Myocyte (in vitro differentiated cells): ENCODE results near the gene CD37. TPM values are rescaled to one million over a fixed set of nuclear protein-coding genes. Genes with fewer than 3 reads are reported as not detected.
"Not testable (repeated sequence)": the region's sequence is repeated elsewhere in the genome, so short reads cannot be mapped to it uniquely, and the experiment has no call there.

Source experiments
- DNase-seq: peaks from one replicate; pipeline ENCODE4 v3.0.0-alpha.2; 2012; ENCODE audit warnings: low read depth
- microRNA-seq: library from miRNA; unstranded; fragments of <30 nt; microRNA quantifications from one replicate; pipeline ENCODE4, GENCODE V29; 2016
- total RNA-seq: library from RNA; depleted of rRNA; stranded (reverse); fragments of >200 nt; gene quantifications from 2 replicates; pipeline ENCODE4 v1.2.3, GENCODE V29; 2014

The CD37 gene
- total RNA-seq, 1 donor from 2014 or later, result not detected

GRCh38 chr19:49373174-49373573 lies 38.0 kb downstream of the CD37 start:
- DNase-seq, result not testable (repeated sequence)

GRCh38 chr19:49374665-49375434 lies 39.6 kb downstream of the CD37 start:
- no peak for DNase-seq

- no peak for DNase-seq
Observed at GRCh38 chr19:49378512-49378911, 43.3 kb downstream of the CD37 start.

- DNase-seq, result no peak
Observed at GRCh38 chr19:49380391-49380790, 45.2 kb downstream of the CD37 start.

- DNase-seq, result no peak
Observed at GRCh38 chr19:49382639-49383038, 47.4 kb downstream of the CD37 start.

GRCh38 chr19:49383599-49383998 lies 48.4 kb downstream of the CD37 start:
- DNase-seq, result no peak

- DNase-seq, result no peak
Observed at GRCh38 chr19:49387936-49388372, 52.7 kb downstream of the CD37 start, which contains the start of gene KASH5. Gene KASH5, plus strand, starts transcription at chr19:49388249. Its CDS starts 2,635 bp downstream, at chr19:49390884.

GRCh38 chr19:49389406-49389805 lies 54.2 kb downstream of the CD37 start:
- no peak for DNase-seq

Small RNA genes lying within 50 kb of the gene (microRNA-seq; reads per million reads assigned to microRNA genes)
- gene MIR4324, result not detected

Other genes with a start within 250 kb of the CD37 start
- 312 and 331 TPM in 2 replicates for gene SNRNP70, start 250.0 kb upstream of the CD37 start, total RNA-seq
- 22.1 and 44.2 TPM in 2 replicates for gene LIN7B, start 221.0 kb upstream of the CD37 start, total RNA-seq
- gene C19orf73, start 216.3 kb upstream of the CD37 start, total RNA-seq, result not detected in 2 replicates
- 10.2 and 12.5 TPM in 2 replicates for gene PPFIA3, start 215.9 kb upstream of the CD37 start, total RNA-seq
- gene HRC, start 180.0 kb upstream of the CD37 start, total RNA-seq, result 375 and 578 TPM in 2 replicates
- gene TRPM4, start 177.6 kb upstream of the CD37 start, total RNA-seq, result 14.3 and 18.6 TPM in 2 replicates
- 0.51 and 2.0 TPM in 2 replicates for gene SLC6A16, start 10.2 kb upstream of the CD37 start, total RNA-seq
- gene TEAD2, start 27.0 kb downstream of the CD37 start, total RNA-seq, result 43.8 and 45.3 TPM in 2 replicates
- gene DKKL1, start 28.5 kb downstream of the CD37 start, total RNA-seq, result 0.36 and 2.4 TPM in 2 replicates
- gene KASH5, start 52.8 kb downstream of the CD37 start, total RNA-seq, result not detected in 2 replicates
- gene PTH2, start 88.0 kb downstream of the CD37 start, total RNA-seq, result not detected in 2 replicates
- not detected in 2 replicates for gene GFY, start 90.0 kb downstream of the CD37 start, total RNA-seq
- gene SLC17A7, start 106.1 kb downstream of the CD37 start, total RNA-seq, result 0.05 and 0.31 TPM in 2 replicates
- 53.7 and 59.3 TPM in 2 replicates for gene PIH1D1, start 116.4 kb downstream of the CD37 start, total RNA-seq
- 14.4 and 17.3 TPM in 2 replicates for gene ALDH16A1, start 117.8 kb downstream of the CD37 start, total RNA-seq
- 2.6 and 3.4 TPM in 2 replicates for gene FLT3LG, start 138.8 kb downstream of the CD37 start, total RNA-seq
- 1,470 and 1,688 TPM in 2 replicates for gene RPL13A, start 152.2 kb downstream of the CD37 start, total RNA-seq
- 1,718 and 2,274 TPM in 2 replicates for gene RPS11, start 161.0 kb downstream of the CD37 start, total RNA-seq
- gene FCGRT, start 177.3 kb downstream of the CD37 start, total RNA-seq, result 111 and 122 TPM in 2 replicates
- gene RCN3, start 192.6 kb downstream of the CD37 start, total RNA-seq, result 102 and 136 TPM in 2 replicates
- gene NOSIP, start 245.2 kb downstream of the CD37 start, total RNA-seq, result 51.3 and 68.7 TPM in 2 replicates
- 0.16 TPM in 1 of 2 replicates, not detected in the other for gene PRRG2, start 245.9 kb downstream of the CD37 start, total RNA-seq